Heart right ventricle (tissue), 16 donors: ENCODE results near the gene PYCR2. TPM values are rescaled to one million over a fixed set of nuclear protein-coding genes. Genes with fewer than 3 reads are reported as not detected.
"Not testable (repeated sequence)": the region's sequence is repeated elsewhere in the genome, so short reads cannot be mapped to it uniquely, and the experiment has no call there.

Experiments
- ATAC-seq, 8 donors: fragments of 200-7000 bp; cut with Tn5 transposase; one replicate each; pipeline ENCODE4 v1.9.1; 2020; ENCODE audit warnings: mild to moderate bottlenecking in 8 of 8, moderate library complexity in 8 of 8, moderate number of reproducible peaks in 1 of 8
- DNase-seq, 2 donors: peaks; one replicate each; pipeline ENCODE4 v3.0.0-alpha.2; 2020
- H3K27ac ChIP-seq, 10 donors: fragments of 200-600 bp; sonication (generic) in 2 of 10; one replicate each; pipeline versions ENCODE4 v1.5.0 to v1.8.0; 2020 to 2022; ENCODE audit warnings: mild to moderate bottlenecking in 3 of 10
- H3K27me3 ChIP-seq, 7 donors: fragments of 200-600 bp; one replicate each; pipeline ENCODE4 v1.8.0; 2021 to 2022; ENCODE audit warnings: mild to moderate bottlenecking in 2 of 7
- H3K36me3 ChIP-seq, 9 donors: fragments of 200-600 bp; sonication (generic) in 1 of 9; one replicate each; pipeline versions ENCODE4 v1.5.0 to v1.8.0; 2020 to 2022; ENCODE audit warnings: mild to moderate bottlenecking in 2 of 9
- H3K4me1 ChIP-seq, 9 donors: fragments of 200-600 bp; sonication (generic) in 1 of 9; one replicate each; pipeline versions ENCODE4 v1.5.0 to v1.8.0; 2020 to 2022; ENCODE audit warnings: mild to moderate bottlenecking in 4 of 9
- H3K4me3 ChIP-seq, 10 donors: fragments of 200-600 bp; sonication (generic) in 2 of 10; one replicate each; pipeline versions ENCODE4 v1.5.0 to v1.8.0; 2020 to 2022; ENCODE audit warnings: mild to moderate bottlenecking in 7 of 10, moderate library complexity in 2 of 10
- H3K9me3 ChIP-seq, 11 donors: fragments of 200-600 bp in 10 of 11; sonication (generic) in 2 of 11; one replicate each; pipeline versions ENCODE4 v1.5.0 to v1.8.0; 2013 to 2022; ENCODE audit warnings: mild to moderate bottlenecking in 2 of 11, control low read depth in 1 of 11, moderate library complexity in 1 of 11
- CTCF ChIP-seq, 9 donors: fragments of 200-600 bp; sonication (generic) in 2 of 9; IDR thresholded peaks; one replicate each; pipeline versions ENCODE4 v1.5.0 to v1.8.0; 2021 to 2022; ENCODE audit warnings: antibody characterized with exemption in 9 of 9, mild to moderate bottlenecking in 5 of 9, moderate library complexity in 1 of 9
- WGBS, 2 donors: extraction: QIAGEN DNeasy Blood & Tissue Kit; methylation state at CpG; one replicate each; pipeline ENCODE4 v1.1.7; 2013; ENCODE audit warnings: inconsistent platforms in 1 of 2; 5-methylcytosine and 5-hydroxymethylcytosine counted together
- intact Hi-C, 10 donors: fragments of 100-400 bp; cut with DNase I; formaldehyde crosslinking; loops; one replicate each; pipeline versions ENCODE4 v1.11.1 to v1.14.2; 2022
- polyA plus RNA-seq, 2 donors: library from polyadenylated mRNA; stranded (reverse); fragments of 200-250 nt; gene quantifications; one replicate each; pipeline ENCODE4 v1.2.3, GENCODE V29; 2013
- total RNA-seq, 10 donors: library from RNA; stranded (reverse); fragmentation: NEBNext Ultra II Directional in 3 of 10; extraction: Animal tissue kit (Norgen Biotek cat#: 25700) in 3 of 10; gene quantifications; one replicate each; pipeline versions ENCODE4 v1.2.1 to v1.2.4, GENCODE V29; 2021 to 2023
- donor health status: Arrhythmogenic right ventricular cardiomyopathy.
- donor health status: ischemic (EF 13 %, LVEDD 7.1; RV severe dilation, severe dysfunction).
- donor health status: healthy with polysubstance abuse.
- donor health status: DM: no; HTN: yes; CAD: no.
- donor health status: DM: no; HTN: no; CAD: no.
- donor health status: ischemic (EF 25% LVEDD 6.9; RV normal size, moderate dysfunction).
- donor health status: ischemic (EF 25% LVEDD 5.7; RV mildly dilated, moderate dysfunction).
- donor health status: healthy.
- donor health status: DM: yes; HTN: yes; CAD: no.
- donor health status: Ischemic cardiomyopathy.
- donor health status: ischemic (EF 35%, LVEDD 5.7; RV mildly dilated, moderate dysfunction).
- donor health status: nonischemic (EF 11% LVEDD 7.7; RV severe dilation, severe dysfunction).
- donor health status: DM: yes; HTN: yes; CAD: no.
- donor health status: PGD.
- donor health status: ischemic (EF 29% LVEDD 5.4; RV normal size, mild dysfunction).
- donor health status: nonischemic (EF 23%, LVEDD 6.1; RV moderate dilation, normal function).

The PYCR2 gene
- total and polyA plus RNA-seq, 12 donors: 42.5 to 96.0 (median 62.7) TPM

GRCh38 chr1:225931270-225932136 is 7.5 kb upstream of the PYCR2 start:
- intact Hi-C loops: no loop called here
- TF ChIP-seq CTCF (IDR thresholded peaks at IDR 0.05): no peak
- H3K4me3 ChIP-seq: no peak overlapping the region
- no peak overlapping the region for H3K27ac ChIP-seq
- no peaks in the 10 kb centered on the region for H3K9me3 ChIP-seq
- H3K27me3 ChIP-seq: no peaks in the 10 kb centered on the region
- DNase-seq (no peak), ATAC-seq (no peak)
- no peaks in the 10 kb centered on the region for H3K36me3 ChIP-seq
- 76 to 78% methylated on average over 5 of the region's 5 CpGs for WGBS, 2 donors
- peaks cover 0 to under 1% (median 0%) of the 10 kb centered on the region in 9 donors for H3K4me1 ChIP-seq

DNA sequence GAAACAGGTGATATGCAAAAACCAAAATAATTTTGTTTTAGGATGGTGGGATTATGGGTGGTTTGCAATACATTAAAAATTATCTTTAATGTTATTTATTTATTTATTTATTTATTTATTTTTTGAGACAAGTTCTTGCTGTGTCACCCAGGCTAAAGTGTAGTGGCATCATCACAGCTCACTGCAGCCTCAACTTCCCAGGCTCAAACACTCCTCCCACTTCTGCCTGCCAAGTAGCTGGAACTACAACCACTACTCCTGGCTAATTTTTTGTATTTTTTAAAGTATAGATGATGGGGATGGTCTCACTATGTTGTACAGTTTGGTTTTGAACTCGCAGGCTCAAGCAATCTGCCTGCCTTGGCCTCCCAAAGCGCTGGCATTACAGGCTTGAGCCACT is 6.5 kb upstream of the PYCR2 start:
- Histone ChIP-seq H3K36me3 (no peaks in the 10 kb centered on the region), H3K9me3 (no peaks in the 10 kb centered on the region), H3K27ac (no peak overlapping the region), H3K4me3 (no peak overlapping the region), H3K4me1 (no peaks in the 10 kb centered on the region), H3K27me3 (no peaks in the 10 kb centered on the region)
- TF ChIP-seq CTCF (IDR thresholded peaks at IDR 0.05): no peak
- WGBS, 2 donors: 92 to 96% methylated on average over 2 of the region's 2 CpGs
- no peak for DNase-seq
- no peak for ATAC-seq
- intact Hi-C loops: no loop called here

GRCh38 chr1:225929462-225929861 is 5.4 kb upstream of the PYCR2 start:
- intact Hi-C loops, H3K27ac ChIP-seq, H3K9me3 ChIP-seq, H3K36me3 ChIP-seq, H3K4me3 ChIP-seq, ATAC-seq, DNase-seq, H3K4me1 ChIP-seq, H3K27me3 ChIP-seq: not testable (repeated sequence)
- WGBS, 2 donors: 94 to 100% methylated on average over 3 of the region's 3 CpGs

GRCh38 chr1:225928186-225929175 is 4.4 kb upstream of the PYCR2 start:
- ATAC-seq (no peak), DNase-seq (no peak)
- no peaks in the 10 kb centered on the region for H3K36me3 ChIP-seq
- 85 to 89% methylated on average over 14 of the region's 14 CpGs for WGBS, 2 donors
- H3K9me3 ChIP-seq: no peaks in the 10 kb centered on the region
- no peak overlapping the region for H3K27ac ChIP-seq
- no peak for TF ChIP-seq CTCF (IDR thresholded peaks at IDR 0.05)
- no peak overlapping the region for H3K4me3 ChIP-seq
- H3K4me1 ChIP-seq: peaks cover 0 to 9% (median 5%) of the 10 kb centered on the region in 9 donors
- no peaks in the 10 kb centered on the region for H3K27me3 ChIP-seq
- intact Hi-C loops: no loop called here
